Stimulated activated naive CD4-positive, alpha-beta T cell (primary cell): ENCODE results near the gene DHX38.

Experiments
- DNase-seq, 6 experiments: peaks; one replicate each; lab custom pipeline; 2025; lab: John Stamatoyannopoulos, UW

The DHX38 gene

DNA sequence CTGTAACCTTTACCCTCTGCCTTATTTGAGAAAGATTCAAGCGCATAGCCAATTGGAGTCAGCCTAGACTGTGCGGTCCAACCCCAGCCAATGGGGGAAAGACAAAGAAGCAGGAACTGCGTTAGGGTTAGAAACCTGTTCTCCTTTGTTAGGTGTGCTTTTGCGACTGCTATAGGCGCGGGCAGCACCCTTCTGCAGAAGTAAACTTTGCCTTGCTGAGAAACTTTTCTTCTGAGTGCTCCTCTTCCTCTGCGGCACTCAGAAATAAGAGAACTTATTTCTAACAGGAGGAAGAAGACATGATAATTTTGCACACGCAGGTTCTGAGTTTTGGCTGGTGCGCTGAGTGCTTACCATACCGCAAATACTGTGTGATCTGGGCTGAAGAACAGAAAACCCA lies 9.2 kb upstream of the DHX38 start:
- no peak for DNase-seq

DNA sequence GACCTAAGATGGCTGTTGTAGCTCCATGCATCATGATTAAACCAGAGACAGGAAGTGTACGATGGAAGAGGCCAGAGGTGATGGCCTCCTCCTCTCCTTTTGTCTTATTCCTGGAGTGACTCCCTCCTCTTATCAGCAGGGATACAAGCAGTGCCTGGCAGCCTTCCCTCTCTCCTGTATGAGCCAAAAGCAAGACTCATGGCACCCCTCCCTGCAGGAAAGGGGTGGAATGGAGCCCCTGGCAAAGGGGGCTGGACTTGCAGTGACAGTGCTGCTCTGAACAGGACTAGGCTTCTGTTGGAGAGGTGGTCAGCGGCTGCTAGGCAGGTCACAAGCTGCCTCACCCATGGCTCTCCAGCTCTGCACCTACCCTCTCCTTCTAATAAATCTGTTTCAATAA lies 8.6 kb upstream of the DHX38 start:
- DNase-seq, result no peak

DNA sequence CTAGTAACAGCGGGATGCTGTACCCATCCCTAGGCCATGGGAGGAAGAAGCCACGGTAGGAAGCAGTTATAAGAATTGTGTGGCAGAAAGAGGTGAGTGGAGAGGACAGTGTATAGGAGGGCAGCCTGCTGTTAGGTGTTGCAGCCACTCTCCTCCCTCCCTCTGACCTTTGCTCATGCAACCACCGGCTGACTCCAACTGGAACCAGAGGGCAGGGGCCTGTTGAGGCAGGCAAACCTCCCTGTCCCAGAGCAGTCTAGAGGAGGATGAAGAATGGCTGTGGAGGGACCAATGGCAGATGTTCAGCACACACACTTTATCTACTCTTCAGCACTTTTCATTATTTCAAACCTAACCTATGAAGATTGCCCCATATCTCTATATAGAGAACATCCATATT lies 2.4 kb upstream of the DHX38 start:
- DNase-seq, result no peak

DNA sequence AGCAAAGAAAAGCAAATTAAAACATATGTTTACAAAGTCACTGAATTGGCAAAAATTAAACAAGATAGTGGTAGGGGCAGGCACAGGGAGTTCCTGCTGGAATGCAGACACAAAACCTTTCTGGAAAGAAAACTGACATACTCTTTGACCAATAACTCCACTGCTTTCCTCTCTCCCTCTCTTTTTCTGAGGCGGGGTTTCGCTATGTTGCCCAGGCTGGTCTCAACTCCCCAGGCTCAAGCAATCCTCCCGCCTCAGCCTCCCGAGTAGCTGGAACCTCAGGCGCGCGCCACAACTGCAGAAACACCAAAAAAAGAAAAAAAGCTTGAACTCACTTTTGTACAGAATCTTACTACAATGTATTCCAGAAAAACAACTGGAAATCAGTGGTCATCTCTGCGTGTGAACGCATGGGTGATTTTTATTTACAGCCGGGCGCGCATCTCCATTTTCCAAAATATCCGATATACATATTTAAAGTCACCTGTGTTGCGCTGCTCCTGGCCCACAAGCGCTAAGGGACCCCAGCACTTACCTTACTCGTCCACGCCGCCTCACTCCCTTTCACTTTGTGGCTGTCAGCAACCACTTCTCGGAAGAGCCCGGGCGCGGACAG lies 707 bp upstream of the DHX38 start:
- DNase-seq, result peak in 1 of 6 experiments; percentile 1

DNA sequence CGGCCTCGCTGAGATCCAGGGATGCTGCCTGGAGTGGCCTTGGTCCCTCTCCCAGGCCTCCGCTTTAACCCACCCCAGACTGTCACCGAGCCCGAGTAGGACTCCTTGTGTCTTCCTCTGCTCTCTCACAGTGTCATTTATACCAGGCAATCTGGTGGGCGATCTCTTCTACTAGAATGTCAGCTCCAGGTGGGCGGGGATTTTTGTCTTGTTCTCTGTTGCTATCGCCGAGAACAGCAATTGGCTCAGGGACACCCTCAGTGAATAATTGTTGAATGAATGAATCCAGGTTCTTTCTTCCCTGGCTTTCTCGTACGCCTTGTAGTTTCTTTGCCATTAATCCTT lies 591 bp downstream of the DHX38 start:
- peak in 2 of 6 experiments; percentile 21 to 26 for DNase-seq

DNA sequence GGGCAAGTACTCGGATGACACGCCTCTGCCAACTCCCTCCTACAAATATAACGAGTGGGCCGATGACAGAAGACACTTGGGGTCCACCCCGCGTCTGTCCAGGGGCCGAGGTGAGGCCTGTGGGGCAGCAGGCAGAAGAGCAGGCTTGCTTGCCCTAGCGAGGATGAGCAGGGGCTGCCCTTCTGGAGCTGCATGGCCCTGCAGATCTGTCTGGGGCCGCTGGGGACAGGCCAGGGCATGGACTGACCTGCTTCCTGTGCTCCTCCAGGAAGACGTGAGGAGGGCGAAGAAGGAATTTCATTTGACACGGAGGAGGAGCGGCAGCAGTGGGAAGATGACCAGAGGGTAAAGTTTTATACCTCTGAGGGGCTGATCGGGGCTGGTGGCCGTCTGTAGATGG lies 5.3 kb downstream of the DHX38 start:
- no peak for DNase-seq

DNA sequence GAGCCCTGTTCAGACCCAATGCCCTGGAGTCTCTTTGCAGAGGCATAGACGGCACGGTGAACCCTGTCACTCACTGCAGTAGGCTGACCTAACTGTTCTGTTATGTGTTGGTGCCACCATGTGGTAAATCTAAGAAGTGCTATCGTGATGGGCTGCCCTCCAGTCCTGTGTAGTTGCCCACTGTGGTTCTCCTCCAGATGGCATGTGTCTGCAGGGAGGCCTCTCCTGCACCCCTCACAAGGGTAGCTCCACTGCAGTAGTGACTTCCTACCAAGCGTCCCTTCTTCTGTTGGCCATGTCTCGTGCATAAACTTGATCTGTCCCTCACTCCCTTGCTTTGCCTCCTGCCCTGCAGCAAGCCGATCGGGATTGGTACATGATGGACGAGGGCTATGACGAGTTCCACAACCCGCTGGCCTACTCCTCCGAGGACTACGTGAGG lies 5.8 kb downstream of the DHX38 start:
- DNase-seq, result peak in 4 of 6 experiments; percentile 2 to 16 (median 14)

DNA sequence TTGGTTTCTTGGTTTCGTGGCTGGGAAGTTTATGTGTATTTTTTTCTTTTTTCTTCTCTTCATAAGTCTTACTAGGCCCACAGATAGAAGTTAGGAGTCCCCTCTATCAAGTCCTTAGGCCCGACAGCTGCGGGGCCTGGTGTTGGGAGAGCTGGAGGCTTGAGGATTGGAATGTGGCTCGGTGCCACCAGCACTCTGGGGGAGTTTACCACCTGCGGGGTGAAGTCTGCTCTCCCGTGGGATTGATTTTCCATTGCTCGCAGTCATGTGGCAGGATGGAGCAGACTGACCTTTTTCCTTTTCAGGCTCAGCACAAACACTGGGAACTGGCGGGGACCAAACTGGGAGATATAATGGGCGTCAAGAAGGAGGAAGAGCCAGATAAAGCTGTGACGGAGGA lies 7.5 kb downstream of the DHX38 start:
- no peak for DNase-seq

DNA sequence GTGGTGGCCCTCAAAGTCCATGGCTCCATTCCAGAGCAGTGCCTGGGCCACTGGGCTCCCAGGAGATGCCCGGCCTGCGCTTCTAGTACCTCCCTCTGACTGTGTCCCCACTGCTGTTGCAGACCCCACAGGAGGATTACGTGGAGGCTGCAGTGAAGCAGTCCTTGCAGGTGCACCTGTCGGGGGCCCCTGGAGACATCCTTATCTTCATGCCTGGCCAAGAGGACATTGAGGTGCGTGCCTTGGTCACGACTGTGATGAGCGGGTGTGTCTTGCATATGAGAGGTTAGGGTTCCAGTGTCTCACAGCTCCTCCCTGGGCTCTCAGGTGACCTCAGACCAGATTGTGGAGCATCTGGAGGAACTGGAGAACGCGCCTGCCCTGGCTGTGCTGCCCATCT lies 11.3 kb downstream of the DHX38 start:
- no peak for DNase-seq

DNA sequence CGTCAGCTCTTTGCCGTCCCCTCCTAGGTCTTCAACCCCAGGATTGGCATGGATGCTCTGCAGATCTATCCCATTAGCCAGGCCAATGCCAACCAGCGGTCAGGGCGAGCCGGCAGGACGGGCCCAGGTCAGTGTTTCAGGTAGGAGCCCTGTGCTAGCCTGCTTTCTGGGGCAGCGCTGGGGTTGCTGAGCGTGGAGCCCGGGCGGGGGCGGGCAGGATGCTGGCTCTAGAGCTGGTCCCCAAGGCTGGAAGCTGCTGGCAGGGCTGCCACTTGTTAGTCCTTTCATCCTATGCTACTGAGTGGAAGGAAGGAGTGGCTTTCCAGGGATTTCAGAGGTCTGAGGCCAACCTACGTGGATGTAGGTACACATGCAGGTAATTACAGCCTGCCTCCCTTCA lies 12.3 kb downstream of the DHX38 start:
- DNase-seq, result no peak

DNA sequence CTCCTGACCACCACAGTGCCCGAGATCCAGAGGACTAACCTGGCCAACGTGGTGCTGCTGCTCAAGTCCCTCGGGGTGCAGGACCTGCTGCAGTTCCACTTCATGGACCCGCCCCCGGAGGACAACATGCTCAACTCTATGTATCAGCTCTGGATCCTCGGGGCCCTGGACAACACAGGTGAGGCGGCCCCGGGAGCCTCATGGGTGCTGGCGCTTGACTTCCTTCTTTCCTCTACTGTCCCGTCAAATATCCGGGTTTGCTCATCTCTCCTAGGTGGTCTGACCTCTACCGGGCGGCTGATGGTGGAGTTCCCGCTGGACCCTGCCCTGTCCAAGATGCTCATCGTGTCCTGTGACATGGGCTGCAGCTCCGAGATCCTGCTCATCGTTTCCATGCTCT lies 13.7 kb downstream of the DHX38 start:
- DNase-seq, result no peak

DNA sequence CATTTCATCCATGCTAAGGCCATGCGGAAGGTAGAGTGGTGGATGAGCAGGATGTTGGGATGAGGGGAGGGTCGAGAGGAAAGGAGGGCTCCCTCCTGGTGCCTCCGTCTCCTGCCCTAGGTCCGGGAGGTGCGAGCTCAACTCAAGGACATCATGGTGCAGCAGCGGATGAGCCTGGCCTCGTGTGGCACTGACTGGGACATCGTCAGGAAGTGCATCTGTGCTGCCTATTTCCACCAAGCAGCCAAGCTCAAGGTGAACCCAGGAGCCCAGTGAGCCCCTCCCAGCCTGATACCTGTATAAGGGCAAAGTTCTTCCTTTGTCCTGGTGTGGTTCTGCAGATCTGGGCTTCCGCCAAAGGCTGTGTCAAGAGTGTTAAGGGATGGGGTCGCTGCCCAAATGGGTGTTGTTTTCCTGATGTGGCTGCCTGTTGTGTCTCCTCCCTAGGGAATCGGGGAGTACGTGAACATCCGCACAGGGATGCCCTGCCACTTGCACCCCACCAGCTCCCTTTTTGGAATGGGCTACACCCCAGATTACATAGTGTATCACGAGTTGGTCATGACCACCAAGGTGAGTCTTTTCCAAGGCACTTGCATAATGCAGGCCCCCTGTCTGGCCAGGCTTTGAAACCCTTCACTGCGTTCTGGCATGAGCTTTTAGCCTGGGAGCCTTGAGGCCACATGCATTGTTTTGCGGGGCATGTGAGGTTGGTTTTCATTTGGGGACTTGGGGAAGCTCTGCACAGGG lies 14.9 kb downstream of the DHX38 start:
- no peak for DNase-seq

DNA sequence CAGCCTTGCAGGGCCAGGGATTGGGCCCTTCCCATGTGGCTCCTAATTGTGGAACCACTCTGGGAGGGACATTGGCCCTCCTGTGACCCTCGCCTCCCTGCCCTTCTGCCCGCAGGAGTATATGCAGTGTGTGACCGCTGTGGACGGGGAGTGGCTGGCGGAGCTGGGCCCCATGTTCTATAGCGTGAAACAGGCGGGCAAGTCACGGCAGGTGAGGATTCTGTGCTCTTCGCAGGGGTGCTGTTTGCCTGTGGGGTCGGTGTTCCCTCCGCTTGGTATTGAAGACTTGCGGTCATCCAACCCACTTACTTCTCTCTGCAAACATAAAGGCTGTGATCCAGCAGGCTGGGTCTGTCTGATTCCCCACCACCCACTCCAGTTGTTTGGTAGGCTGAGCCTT lies 15.7 kb downstream of the DHX38 start:
- no peak for DNase-seq

DNA sequence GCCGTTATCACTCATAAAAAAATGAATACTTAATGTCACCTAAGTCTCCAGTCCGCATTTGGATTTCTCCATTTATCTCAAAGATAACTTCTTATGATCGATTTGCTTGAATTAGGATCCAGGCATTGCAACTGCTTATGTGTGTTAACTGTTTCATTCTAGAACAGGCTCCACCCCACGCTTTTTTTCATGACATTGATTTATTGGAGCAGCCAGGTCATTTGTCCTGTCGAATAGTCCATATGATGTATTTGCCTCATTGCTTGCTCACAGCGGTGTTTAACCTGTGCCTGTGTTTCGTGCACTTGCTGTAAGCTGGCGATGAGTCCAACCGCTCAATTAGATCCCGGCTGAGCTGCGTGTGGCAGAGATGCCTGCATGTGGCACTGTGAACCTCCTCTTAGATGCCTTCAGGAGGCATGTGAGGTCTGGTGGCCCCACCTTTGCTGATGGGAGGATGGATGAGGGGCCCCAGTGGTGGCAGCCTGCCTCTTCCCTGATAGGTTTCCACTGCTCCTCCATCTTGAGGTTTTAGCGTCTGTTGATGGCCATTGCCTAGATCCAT lies 16.4 kb downstream of the DHX38 start:
- DNase-seq, result no peak

DNA sequence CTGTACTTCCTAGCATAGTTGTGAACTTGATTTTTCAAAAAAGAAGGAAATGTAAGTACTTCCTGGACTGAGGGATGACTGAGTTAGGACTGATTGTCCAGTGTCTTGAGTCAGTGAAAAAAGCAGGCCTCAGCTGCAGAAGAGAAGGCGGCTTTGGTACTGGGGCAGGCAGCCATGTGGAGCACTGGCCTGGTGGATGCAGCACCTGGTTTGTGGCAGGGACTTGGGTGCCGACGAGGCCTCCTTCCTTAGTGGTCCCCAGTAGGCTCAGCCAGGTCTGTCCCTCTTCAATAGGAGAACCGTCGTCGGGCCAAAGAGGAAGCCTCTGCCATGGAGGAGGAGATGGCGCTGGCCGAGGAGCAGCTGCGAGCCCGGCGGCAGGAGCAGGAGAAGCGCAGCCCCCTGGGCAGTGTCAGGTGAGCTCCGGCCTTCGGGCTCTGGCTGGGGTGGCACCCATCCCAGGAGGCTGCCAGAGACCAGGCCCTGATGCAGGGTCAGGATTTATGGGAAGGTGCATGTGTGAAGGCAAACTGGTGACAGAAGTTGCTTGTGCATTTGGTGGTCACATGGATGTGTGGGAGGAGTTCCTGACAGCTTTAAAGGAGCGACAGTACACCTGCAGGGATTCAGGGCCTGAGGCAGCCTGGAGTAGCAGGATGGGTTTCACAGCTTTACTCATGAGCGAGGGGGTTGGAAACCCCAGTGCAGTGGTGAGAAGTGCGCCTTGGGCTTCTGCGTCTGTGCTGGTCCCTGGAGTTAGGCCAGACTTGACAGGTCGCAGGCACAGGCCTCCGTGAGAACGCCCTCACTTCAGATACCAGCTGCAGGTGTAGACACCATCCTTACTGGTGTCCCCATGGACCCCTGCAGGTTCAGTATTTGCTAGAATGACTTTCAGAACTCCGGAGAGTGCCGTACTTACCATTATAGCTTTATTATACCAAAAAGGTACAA lies 17.3 kb downstream of the DHX38 start:
- DNase-seq, result no peak

DNA sequence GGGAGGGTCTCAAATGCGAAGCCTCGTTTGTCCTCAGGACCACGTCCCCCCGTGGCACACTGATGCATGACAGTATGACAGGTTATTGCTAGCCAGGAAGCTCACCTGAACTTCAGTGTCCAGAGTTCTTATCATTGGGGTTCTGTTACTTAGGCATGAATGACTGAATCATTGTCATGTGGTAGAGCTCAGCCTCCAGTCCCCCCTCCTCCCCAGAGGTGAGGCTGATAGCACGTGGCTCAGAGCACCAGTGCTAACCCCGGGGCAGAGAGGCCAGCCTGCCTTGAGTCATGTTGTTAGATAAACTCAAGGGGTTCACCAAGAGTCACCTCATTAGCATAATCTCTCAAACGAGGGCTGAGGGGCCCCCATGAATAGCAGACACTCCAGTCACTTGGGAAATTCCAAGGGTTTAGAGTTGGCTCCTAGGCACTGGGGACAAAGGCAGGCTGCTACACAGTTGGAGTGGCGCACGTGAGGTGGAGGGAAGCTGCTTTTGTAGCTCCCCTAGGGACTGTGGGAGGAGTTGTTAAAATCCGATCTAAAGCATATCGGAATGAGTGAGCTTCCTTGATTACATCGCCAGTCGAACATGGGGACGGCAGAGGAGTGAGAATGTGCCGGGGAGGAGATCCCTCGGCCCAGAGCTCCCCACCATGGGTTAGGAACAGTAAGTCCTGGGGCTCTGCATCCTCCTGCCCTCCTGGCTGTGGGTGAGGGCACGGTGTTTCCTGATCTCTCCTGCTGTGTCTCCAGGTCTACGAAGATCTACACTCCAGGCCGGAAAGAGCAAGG lies 18.2 kb downstream of the DHX38 start:
- no peak for DNase-seq

DNA sequence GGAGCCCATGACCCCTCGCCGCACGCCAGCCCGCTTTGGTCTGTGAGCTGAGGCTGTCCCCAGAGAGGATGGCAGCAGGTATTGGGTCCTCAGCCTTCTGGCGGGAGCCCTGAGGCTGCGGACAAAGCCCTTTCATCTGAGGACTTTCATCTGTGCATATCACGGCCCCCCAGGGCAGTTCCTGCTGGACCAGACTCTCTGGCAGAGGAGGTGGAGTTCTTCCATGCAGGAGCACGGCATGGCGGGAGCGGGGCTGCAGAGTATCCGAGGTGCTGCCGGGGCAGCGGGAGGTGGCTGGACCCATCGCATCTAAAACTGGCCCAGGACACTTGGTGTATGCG lies 18.8 kb downstream of the DHX38 start:
- DNase-seq, result no peak

DNA sequence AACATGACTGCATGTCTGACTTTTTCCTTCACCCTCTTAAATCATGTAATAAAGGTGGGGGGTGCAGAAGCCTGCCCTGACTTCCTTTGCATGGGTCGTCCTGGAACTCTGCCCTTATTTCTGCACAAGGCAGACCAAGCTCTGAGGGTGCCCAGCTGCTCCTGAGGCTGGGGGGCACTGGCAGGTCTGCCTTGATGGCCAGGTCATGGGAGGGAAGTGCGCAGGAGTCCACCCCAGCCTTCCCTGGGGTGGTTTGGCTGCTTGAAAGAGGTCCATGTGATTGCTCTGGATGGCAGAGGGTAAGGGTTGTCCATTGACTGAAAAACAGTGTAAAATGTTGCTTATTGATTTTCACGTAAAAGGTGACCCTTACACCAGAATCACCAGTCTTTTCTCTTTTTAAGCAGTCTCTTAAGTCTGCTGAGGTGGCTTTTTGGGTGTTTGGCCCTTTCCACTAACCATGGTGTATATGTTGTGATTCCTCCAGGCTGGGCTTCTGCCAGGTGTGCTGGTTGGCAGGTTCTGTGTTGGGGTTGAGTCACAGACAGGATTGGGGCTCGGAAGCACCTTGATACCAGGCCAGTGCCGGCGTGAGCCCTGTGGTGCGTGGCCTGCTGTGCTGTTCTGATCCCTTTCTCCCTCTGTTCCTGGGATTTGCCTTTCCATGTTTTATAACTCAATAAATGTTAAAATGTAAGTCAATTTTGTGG lies 19.4 kb downstream of the DHX38 start:
- no peak for DNase-seq

DNA sequence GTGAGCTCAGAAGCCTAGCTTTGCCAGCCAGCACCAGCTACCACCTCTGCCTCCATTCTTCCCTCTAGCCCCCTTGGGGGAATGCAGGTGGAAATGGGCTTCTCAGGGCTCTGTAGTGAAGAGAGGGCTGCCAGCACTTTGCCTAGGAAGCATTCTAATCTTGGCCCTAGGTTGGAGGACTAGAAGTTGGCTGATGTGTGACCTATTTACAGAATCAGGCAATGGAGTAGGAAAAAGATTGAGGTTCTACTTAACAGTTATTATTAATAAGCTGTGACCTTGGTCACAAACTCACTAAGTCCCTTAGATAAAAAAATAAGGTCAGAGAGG lies 19.9 kb downstream of the DHX38 start:
- no peak for DNase-seq

DNA sequence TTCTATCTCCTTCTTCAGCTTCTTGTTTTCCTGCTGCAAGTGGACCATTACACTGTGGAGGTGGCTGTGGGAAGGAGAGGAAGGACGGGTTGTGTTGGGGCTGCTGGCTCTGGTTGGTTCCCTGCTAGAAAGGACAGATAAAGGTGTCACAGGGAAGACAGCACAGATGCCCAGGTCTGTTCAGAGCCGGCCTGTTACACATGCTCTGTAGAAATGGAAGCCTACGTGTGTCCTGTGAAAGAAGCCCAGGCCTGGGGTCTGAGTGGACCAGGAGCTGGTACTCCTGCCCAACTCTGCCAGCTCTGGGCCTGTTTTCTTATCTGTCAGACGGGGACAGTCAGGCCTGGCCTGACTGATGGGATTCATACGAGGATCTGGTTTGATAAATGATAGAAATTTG lies 26.4 kb downstream of the DHX38 start:
- DNase-seq, result no peak

DNA sequence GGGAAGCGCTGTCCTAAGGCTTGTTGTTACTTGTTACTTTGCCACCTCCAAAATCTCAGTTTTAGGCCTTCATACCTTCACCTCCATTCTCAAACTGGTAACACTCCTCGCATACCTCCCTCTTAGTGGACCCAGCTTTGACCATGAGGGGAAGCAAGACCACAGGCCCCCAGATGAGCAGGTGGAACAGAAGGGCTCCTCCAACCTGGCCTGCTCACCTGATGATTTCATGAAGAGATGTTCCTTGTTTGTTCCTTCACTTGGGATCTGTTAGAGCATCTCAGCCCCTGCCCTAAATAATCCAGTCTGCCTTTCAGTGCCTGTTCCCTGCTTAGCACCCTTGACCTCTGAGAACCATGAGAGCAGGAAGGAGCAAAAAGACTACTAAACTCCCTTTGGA lies 28.7 kb downstream of the DHX38 start:
- DNase-seq, result no peak
